CD4-positive, alpha-beta T cell treated with Interleukin-4 for 1 hour (primary cell): ENCODE results near the gene CCDC88C.
"Not testable (repeated sequence)": the region's sequence is repeated elsewhere in the genome, so short reads cannot be mapped to it uniquely, and the experiment has no call there.

Experiments used
- DNase-seq, 2 donors: peaks; one replicate each; pipeline ENCODE4 v3.0.0-alpha.2; 2020 to 2022

CCDC88C gene

GRCh38 chr14:91284791-91285548 is 132.7 kb downstream of the CCDC88C start:
- no peak for DNase-seq

GRCh38 chr14:91284146-91284790 is 133.4 kb downstream of the CCDC88C start:
- no peak for DNase-seq

DNA sequence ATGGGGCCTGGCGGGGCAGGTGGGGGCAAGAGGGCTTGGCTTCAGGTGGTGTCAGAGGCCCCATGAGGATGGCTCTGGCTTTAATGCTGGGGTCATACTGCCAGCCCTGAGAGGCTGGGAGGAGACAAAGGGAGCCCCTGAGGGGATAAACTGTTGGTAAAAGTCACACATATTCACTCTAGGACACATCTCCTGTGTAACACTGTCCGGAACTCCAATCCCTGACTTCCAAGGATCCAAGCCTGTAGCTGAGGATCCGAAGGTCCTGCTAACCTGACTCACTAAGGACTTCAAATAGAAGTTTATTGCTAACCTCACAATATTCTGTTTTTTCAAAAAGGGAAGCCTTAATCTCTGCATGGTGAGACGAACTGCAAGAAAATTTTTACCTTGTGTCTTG is 134.0 kb downstream of the CCDC88C start:
- no peak for DNase-seq

- no peak for DNase-seq
These were observed 134.5 kb downstream of the CCDC88C start for GRCh38 chr14:91282954-91283645.

DNA sequence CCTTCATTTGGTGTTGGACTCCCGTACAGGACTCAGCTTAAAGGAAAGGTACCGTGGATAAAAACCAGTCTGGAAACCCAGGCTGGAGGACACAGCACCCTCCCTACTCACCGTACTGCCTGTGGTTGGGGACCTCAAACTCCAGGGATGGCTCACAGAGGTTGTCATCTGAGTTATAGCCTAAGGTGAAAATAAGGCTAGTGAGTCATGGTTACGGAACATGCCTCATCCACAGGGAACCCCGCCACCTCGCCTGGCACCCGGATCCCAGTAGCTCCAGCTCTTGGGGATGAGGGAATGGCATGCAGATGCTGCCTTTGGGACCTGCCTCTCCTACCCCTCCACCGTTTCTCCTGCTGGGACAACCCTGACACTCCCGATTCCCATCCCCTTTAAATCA is 136.3 kb downstream of the CCDC88C start:
- no peak for DNase-seq

DNA sequence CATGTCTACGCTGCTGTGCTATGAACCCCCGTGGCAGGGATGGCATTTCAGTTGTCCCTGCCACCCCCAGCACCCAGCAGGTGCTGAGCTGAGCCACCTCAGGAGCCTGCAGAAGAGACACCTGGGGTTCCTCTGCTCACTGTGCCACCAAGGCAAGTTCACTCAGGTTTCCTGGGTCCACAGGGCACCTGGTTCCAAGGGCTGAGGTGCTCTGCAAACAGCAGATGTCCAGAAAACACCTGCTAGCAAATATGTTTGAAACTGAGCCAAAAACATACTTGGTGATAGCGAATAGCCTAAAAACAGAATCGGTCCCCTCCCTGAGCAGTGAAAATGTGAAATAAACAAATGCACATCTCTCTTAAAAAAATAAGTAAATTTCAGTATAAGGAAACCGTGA is 137.5 kb downstream of the CCDC88C start:
- DNase-seq: no peak

GRCh38 chr14:91279354-91279753 is 138.3 kb downstream of the CCDC88C start:
- no peak for DNase-seq

- no peak for DNase-seq
These were observed 139.3 kb downstream of the CCDC88C start for GRCh38 chr14:91278383-91278715.

DNA sequence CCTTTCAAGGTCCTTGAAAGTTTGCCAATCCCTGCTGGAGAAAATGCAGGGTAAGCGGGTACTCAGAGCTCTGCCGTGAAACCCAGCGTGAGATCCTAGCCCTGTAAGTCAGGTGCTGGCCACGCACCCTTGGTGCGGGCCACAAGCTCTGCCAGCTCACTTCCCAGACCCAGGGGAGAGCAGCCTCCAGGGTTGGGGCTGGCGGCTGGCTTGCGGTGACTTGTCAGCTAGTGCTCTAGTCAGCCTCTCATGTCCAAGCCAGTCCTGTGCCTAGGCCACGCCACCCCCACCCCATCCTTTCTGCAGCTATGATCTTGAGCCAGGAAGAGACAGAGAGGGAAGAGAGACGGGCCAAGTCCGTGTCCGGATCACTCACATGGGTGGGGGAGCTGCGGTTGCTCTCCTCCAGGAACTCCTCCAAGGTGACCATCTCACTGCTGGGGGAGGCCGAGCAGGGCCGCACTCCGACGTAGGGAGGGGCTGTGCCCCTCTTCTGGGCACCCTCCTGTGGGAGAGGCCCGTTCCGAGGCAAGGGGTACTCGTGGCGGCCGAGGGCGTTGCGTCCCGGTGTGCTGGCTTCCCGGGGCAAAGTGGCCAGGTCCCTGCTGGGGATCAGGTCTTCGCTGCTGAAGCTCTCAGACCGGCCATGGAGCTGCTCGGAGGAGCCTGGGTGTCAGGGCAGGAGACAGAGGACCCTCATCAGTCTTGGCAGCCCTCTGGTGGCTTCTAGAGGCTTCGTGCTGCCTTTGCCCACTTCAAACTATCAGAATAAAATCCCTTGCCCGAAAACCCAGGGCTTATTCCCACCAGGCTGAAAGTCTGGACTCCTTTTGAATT is 139.9 kb downstream of the CCDC88C start:
- no peak for DNase-seq

GRCh38 chr14:91274796-91275195 is 142.8 kb downstream of the CCDC88C start:
- DNase-seq: no peak

DNA sequence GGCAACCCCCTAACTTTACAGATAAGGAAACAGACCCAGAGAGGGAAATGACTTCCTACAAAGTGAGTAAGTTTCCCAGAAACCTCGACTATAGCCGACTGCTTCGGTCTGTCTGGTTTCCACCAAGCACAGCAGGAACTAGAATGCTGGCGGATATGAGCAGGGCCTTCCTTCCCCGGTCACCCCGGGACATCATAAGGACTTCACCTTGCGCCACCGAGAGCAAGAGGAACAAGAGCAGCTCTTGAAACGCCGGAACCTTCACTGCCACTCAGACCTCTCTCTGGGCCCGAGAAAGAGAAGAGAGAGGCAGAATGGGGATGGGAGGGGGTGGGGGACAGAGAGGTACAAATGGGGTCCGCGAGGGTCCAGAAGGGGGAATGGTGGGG is 143.7 kb downstream of the CCDC88C start:
- DNase-seq: no peak

GRCh38 chr14:91273273-91273884 is 144.2 kb downstream of the CCDC88C start:
- DNase-seq: no peak

DNA sequence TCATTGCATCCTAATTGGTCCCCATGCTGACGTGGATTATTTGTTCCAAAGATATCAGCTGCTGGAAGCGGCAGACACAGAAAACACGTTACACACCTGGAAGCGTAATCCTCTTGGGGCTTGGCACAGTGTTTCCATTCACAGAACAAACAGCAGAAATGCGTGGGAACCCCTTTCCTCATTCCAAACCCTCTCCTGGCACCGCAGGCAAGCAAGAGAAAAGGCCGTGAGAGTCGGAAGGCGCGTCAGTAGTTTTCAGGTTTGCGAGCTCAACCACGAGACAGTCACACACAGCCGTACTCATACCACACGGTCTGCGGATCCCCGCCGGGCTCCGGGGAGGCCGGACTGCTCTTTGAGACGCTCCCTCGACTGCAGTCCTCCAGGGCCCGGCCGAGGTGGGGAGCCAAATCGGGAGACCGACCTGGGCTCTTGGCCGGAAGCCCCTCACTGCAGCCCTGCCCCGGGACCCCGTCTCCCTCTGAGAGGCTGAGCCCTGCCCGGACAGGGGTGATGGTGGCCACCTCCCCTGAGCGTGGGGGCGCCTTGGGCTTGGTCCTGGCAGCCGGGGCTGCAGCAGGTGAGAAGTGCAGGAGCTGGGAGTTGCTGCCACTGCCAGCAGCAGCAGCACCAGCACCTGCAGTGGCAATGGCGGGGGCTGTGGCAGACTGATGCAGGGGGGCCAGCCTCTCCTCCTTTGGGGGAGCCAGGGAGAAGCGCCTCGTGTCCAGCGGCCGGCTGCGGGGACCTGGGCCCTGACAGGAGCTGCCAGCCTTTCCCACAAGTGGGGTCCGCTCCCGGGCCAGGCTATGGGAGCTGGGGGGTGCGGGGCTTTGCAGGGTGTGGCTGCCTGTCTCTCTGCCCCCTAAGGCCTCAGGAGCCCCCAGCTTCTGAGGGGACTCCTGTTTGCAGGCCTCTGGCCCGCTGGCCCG is 145.0 kb downstream of the CCDC88C start:
- DNase-seq: no peak

- DNase-seq: no peak
These were observed 146.0 kb downstream of the CCDC88C start for GRCh38 chr14:91271639-91272038.

DNA sequence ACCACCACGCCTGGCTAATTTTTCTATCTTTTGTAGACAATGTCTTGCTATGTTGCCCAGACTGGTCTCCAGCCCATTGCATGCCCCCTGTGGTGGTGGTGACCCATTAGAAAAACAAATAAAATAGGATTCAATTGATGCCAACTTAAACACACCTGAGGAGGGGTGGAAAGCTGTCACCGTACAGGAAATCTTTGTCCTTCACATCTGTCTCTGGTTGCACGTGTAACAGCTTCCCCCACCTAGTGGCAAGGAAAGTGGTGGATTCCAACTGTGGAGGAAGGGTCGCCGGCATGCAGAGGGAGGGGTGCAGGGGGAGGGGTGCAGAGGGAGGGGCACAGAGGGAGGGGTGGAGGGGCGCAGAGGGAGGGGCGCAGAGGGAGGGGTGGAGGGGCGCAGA is 147.0 kb downstream of the CCDC88C start:
- no peak for DNase-seq

- DNase-seq: no peak
These were observed 147.4 kb downstream of the CCDC88C start for GRCh38 chr14:91270188-91270587.

GRCh38 chr14:91269076-91269991 is 148.3 kb downstream of the CCDC88C start:
- DNase-seq: no peak

DNA sequence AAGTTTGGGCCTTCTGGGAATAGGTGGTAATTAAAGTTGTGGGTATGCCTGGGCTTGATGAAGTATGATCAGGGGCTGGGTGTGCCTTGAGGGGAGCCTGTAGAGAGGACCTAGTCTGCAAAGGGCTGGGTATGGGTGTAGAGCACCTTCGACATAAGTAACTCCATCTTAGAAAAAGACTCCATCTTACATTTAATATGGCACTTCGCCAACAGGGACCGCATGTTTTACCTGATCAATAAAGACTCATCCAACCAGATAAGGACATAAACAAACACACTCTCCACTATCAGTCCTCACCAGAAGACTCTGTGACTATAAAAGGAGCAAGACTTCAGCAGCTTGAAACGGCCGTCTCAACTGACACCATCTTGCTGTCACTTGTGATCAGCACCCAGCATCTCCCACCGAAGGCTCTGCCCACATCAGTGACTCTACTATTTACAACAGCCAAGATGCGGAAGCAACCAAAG is 149.6 kb downstream of the CCDC88C start:
- no peak for DNase-seq

- DNase-seq: not testable (repeated sequence)
These were observed 151.3 kb downstream of the CCDC88C start for GRCh38 chr14:91266276-91266675.

DNA sequence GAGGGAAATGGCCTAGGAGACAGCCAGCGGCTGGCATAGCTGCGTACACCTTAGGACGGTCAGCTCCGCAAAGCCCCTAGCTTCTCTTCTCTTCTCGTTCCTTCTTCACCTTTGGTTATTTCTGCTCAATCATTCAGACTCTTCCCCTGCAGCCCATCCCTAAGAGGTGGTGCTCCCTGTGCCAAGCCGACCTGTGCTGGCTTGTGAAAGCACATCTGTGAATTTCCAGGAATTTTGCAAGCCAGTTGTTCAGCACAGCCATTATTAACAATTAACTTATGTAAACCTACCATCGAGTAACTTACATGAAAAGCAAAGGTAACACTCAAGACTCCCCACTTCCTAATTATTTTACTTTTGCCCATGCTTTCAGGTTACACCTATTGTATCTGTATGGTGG is 152.2 kb downstream of the CCDC88C start:
- DNase-seq: no peak
